NCI-H146 treated with DMSO at 0.1 percent for 48 hours (cell line): Measurements from ENCODE around the gene RALGPS1.
A peak's percentile ranks its signal among the peaks of the same experiment; 100 is the strongest.

Experiments used
- DNase-seq: peaks from one replicate; lab custom pipeline; 2025; ENCODE audit not compliant: unreplicated experiment; lab: John Stamatoyannopoulos, UW

Gene RALGPS1

DNA sequence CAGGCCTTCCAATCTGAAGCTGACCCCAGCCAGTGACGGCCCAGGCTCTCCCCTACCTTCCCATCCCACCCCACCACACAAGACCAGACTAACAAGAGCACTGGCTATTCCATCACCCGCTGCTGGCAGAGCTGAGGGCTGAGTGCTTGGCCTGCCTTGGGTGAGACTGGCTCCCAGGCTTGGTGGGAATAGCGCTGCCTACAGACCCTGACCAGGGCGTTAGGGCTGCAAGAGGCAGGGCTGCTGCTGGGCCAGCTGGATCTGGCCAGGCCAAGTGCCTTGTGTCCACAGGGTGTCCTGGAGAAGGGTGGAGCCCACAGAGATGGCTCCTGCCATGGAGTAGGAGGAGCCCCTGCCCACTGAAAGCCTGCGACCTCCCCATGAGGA, 239.4 kb downstream of the RALGPS1 start:
- no peak for DNase-seq

- no peak for DNase-seq
Measured at GRCh38 chr9:127154390-127155191, 240.0 kb downstream of the RALGPS1 start.

DNA sequence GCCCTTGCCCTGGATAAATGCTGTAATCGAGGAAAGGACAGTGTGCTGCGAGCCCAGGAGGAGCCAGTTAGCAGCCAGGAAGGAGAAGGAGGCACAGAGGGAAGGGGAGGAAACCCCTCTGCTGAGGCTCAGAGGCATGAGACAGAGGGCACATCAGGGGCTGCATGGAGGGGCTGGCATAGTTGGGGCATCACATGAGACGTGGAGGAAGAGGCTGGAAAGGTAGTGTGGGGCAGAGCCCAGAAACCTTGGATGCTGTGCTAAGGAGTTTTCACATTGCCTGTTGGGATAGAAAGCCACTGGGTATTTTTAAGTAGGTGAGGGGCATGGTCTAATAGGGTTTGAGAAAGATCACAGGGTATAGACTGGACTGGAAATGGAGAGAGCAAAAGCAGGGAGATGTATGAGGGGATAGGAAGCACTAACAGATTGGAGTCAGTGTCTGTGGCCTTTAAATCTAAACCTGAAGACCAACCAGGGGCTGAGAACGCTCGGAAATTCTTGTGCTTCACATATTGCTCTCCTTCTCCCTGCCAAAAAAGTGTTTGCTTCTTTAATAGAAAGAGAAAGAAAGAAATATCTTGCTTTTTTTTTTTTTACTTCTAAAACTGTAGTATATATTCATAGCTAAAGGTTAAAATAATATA, 240.9 kb downstream of the RALGPS1 start:
- no peak for DNase-seq

DNA sequence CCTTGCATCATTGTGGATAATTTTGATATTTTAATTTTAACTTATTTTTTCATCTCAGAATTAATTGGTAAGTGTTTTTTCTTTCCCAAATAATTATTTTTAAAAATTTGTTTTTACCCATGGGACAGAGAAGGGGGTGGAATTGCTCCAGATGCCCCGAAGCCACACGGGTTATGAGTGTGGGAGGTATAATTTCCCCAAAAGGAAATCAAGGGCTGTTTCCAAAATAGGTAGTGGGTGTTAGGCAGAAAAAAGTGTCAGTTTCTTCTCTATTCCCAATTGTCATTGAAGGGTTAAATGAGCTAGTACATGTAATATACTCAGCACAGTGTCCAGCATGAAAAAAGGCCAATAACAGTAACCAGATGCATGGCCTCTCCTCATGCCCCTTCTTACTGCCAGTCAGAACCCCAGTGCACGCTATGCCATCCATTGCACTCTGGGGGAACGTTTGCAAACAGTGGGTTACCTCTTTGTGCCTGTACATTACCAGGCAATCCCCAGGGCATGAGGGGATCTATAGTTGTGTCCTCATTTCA, 244.3 kb downstream of the RALGPS1 start:
- no peak for DNase-seq

DNA sequence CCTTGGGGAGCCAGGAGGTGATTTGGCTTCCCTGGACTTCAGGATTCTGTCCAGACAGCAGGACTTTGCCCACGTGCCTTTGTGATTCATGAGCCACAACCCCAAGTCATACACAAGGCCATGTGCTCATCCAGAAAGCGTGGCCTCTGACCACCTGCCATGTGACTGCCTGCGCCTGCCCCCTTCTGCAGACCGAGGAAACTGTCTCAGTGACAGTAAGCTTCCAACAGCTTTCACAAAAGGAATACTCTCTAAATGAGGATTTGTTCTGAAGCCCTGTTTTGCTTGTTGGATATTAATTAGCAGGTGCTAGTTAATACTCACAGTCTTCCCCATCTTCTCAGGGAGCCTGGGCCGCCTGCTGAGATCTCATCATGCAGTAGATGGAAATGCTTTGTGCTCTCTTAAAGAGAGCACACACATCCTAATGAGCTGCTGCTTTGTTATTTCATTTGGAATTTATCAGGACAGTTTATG, 244.8 kb downstream of the RALGPS1 start:
- peak; percentile 12 for DNase-seq

DNA sequence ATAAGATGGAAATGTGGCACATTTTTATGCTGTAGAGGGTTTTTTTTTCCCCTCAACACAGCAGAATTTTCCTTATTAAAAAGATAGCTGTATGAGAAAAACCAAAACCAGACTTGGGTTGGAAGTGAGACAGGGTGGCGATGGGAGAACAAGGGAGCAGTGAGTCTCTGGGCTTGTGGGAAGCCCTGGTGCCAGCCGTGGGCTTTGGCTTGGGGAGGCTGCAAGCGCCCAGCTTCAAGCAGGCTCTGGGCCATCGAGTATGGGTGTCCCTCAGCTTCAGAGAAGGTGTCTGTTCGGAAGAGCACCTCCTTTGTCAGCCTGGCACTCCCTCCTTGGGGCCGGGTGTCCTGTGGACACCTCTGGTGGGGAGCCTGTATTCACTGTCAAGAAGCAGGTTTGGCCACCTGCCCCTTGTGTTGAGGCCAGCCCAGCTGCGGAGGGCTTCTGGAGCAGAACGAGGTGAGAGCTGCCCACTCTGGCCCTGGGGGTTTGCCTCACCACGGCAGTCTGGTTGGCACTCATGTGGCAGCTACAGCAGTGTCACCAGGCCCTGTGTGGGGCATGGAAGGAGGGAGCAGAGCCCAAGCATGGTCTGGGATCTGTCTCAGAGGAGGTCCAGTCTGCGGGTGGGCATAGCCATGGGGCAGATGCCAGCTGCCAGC, 245.5 kb downstream of the RALGPS1 start:
- DNase-seq: no peak

- DNase-seq: no peak
Measured at GRCh38 chr9:127161081-127161624, 246.6 kb downstream of the RALGPS1 start.

- no peak for DNase-seq
Measured at GRCh38 chr9:127162046-127162863, 247.7 kb downstream of the RALGPS1 start.

DNA sequence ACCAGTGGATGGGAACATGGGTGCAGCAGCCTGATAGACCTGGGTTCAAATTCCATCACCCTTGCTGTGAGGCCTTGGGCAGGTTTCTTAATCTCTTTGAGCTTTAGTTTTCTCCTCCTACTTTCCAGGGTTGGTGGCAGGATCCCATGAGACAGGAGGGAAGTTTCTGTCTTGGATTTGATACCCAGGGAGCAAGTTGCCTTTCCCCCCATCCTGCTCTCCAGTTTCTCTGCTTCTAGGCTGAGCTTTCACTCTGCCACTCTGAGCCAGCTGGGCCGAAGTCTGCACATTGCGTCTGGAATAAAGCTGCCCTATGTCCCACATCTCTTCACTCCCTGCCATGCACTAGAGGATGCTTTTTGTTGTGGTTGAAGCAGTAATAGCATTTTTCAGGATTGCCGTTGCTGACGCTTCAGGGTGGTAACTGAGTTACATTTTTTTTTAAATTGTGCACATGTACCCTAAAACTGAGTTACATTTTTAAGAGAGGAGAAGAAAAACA, 248.3 kb downstream of the RALGPS1 start:
- no peak for DNase-seq

- DNase-seq: no peak
Measured at GRCh38 chr9:127163409-127163808, 248.8 kb downstream of the RALGPS1 start.

- DNase-seq: no peak
Measured at GRCh38 chr9:127165116-127165515, 250.5 kb downstream of the RALGPS1 start.

DNA sequence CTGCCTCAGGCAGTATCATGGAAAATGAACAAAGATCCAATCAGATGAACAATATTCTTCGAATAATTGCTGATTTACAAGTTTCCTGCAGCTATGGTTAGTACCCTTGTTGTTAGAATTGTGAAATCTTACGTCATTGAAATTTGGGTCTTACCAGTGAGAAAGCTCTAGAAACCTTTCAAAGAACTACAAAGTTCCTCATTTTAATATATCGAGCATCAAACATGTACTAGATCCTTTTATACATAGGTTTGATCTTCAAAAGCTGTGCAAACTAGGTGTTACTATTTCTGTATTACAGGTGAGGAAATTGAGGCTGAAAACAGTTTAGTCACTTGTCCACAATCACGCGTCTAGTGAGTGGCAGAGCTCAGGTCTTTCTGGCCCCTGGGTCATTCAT, 251.5 kb downstream of the RALGPS1 start:
- DNase-seq: no peak

DNA sequence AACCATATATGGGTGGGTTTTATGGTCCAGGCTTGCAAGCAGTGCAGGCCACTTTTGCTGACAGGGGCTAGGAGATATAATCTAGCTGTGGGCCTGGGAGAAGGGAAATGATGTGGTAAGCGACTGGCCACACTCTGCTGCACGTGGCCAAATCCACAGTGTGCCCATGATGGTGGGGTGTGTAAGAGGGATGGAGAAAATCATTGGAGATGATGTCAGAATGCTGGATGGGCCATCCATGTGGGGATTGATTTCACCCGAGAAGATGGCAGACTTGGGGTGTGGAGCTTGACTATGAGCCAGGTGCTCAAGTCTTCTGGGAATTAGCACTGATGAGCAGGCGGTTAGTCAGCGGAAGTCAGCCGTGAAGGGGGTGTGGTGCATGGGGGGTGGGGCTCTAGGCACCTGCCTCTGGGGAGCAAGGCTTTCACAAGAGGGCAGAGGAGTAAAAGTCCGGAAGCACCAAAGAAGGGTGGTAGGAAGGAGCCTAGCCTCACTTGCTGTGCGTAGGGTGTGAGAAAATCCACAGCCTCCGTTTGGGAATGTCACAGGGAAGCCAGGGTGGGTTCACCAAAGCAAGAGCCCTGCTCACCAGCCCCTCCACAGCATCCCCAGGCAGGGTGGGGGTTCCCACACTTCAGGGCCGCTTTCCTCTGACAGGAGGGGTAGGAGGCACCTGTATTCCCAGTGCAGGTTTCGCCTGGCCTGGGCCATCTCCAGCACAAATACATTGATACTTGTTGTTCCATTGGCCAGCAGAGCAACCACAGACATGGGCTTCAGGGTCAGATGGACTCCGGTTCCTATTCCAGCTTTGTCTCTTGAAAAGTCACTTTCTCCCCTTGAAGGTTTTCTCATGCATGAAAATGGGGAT, 252.3 kb downstream of the RALGPS1 start:
- no peak for DNase-seq

DNA sequence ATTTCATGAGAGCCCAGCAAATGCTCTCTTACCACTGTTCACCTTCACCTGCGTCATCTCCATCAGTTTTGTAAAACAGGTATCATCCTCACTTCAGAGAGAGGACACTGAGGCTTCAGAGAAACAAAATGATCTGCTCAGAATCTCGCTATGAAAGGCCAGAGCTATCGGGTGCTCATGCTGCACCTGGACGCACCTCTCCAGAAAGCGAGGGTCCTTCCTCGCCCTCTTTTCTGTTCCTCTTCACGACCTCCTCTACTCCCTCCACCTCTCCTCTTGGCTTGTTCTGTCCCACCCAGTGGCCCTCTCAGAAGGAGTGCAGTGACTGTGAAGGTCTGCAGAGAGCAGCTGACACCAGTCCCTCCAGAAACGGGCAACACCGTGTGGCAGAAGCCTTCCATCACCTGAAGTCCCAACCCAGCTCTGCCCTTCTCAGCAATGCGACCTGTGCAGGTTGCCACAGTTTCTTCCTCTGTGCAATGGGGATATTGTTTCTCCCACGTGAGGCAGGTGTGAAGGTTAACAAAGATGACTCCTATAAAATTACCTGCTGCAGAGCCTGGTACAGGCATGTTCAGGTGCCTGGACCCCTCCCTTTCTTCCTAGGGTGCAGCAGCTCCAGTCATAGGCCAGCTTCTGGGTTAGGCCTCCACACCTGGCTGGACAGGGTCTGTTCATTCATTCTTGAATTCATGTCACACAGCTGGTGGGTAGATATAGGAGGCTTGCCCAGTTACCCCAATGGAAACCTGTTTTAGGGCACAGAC, 253.2 kb downstream of the RALGPS1 start:
- no peak for DNase-seq

DNA sequence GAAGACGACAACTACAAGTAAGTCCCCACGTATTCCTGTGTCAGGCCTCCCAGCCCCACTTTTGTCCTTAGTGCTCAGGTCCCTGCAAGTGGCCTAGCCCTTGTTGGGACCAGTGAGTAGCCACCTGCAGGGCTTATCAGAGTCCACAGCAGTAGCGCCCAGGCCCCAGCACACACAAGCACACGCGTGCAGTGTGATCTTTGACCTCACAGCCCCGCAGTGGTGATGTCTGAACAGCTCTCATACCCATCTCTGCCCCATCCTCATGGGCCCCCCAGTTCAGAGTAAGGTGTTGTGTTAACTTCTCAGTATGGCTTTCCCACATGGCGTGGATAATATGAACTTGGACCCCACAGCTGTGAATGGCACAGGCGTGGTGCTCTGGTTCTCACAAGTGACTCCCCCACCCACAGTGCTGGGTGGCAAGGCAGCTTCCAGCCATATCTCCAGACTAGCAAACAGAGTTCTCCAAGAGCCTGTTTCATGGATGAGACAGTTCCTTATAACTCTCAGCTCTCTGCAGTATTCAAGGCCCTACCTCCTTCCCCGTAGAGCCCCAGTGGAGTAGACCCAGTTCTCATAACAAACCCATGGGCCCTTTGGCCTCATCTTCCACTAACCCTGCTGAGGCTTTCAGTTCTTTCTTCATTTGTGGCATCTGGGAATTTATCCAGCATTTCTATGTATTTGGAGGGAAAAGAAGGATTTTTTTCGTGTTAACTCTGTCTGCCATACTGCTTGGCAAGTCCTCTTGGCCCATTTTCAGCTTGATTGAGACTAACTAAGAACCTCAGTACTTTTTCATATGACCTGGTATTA, 254.4 kb downstream of the RALGPS1 start:
- no peak for DNase-seq

DNA sequence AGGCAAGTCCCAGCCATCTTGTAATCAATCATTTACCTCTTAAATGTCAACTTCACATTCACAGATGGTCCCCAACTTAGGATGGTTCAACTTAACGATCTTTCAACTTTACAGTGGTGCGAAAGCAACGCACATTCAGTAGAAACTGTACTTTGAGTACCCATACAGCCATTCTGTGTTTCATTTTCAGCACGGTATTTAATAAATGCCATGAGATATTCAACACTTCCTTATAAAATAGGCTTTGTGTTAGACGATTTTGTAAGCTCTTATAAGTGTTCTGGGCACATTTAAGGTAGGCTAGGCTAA, 254.9 kb downstream of the RALGPS1 start:
- DNase-seq: no peak

GRCh38 chr9:127170103-127170502, 255.5 kb downstream of the RALGPS1 start:
- DNase-seq: no peak

GRCh38 chr9:127170652-127171051, 256.1 kb downstream of the RALGPS1 start:
- no peak for DNase-seq
